IMR-90 (cell line): ENCODE results near the gene PDE4B. TPM values are rescaled to one million over a fixed set of nuclear protein-coding genes. Genes with fewer than 3 reads are reported as not detected.

Source experiments
- ATAC-seq: fragments of 200-7000 bp; cut with Tn5 transposase; 2 replicates; pipeline ENCODE4 v1.9.1; 2020; ENCODE audit warnings: low read depth, mild to moderate bottlenecking, moderate library complexity
- BruUV-seq: library from RNA; stranded (reverse); fragments of 400-500 nt; replicated peaks from 2 replicates; lab custom pipeline; 2021; lab: Mats Ljungman, UMichigan
- CTCF ChIA-PET: fragments of 300-600 bp; formaldehyde crosslinking; extraction: SDS; loops from one replicate; lab custom pipeline; 2021; ENCODE audit warnings: antibody characterized with exemption; lab: Yijun Ruan, JAX
- POLR2A ChIA-PET: fragments of 300-600 bp; sonication (Branson Sonifier 250); formaldehyde crosslinking; loops from one replicate; lab custom pipeline; 2022; ENCODE audit warnings: antibody characterized with exemption; ENCODE audit not compliant: unreplicated experiment; lab: Charles Lee
- DNase-seq: peaks from one replicate; pipeline ENCODE4 v3.0.0; 2013
- H2AFZ ChIP-seq: replicated peaks from 2 replicates; pipeline ENCODE3; 2013; ENCODE audit warnings: low read length, mild to moderate bottlenecking; ENCODE audit not compliant: poor library complexity
- H2AK5ac ChIP-seq: 2 replicates; pipeline ENCODE4 v1.6.1; 2013; ENCODE audit warnings: low read depth, low read length, inconsistent platforms
- H2AK9ac ChIP-seq: replicated peaks from 2 replicates; pipeline ENCODE3; 2013; ENCODE audit warnings: mild to moderate bottlenecking, low read depth, low read length, moderate library complexity; ENCODE audit not compliant: poor library complexity
- H2BK120ac ChIP-seq: 2 replicates; pipeline ENCODE4 v1.6.1; 2013; ENCODE audit warnings: low read depth, low read length, inconsistent platforms
- H2BK15ac ChIP-seq: 3 replicates; pipeline ENCODE4 v1.6.1; 2013; ENCODE audit warnings: low read depth, low read length, inconsistent platforms
- H2BK20ac ChIP-seq: 2 replicates; pipeline ENCODE4 v1.6.1; 2013; ENCODE audit warnings: low read depth, mild to moderate bottlenecking, inconsistent platforms, low read length, moderate library complexity
- H2BK5ac ChIP-seq: 2 replicates; pipeline ENCODE4 v1.6.1; 2013; ENCODE audit warnings: mild to moderate bottlenecking, low read depth, low read length, inconsistent platforms; ENCODE audit not compliant: poor library complexity, severe bottlenecking
- H3K14ac ChIP-seq: replicated peaks from 2 replicates; pipeline ENCODE4 v1.6.1; 2013; ENCODE audit warnings: low read depth, low read length, inconsistent platforms
- H3K18ac ChIP-seq: 2 replicates; pipeline ENCODE4 v1.6.1; 2013; ENCODE audit warnings: low read depth, low read length, control low read depth
- H3K23ac ChIP-seq: 2 replicates; pipeline ENCODE4 v1.6.1; 2013; ENCODE audit warnings: low read depth, low read length, inconsistent platforms
- H3K27ac ChIP-seq: 2 replicates; pipeline ENCODE4 v1.5.1; 2013; ENCODE audit warnings: mild to moderate bottlenecking, control low read depth, low read length; ENCODE audit not compliant: insufficient read depth
- H3K27me3 ChIP-seq: 2 replicates; pipeline ENCODE4 v1.6.1; 2013; ENCODE audit warnings: low read length; ENCODE audit not compliant: control insufficient read depth, insufficient read depth
- H3K36me3 ChIP-seq: 2 replicates; pipeline ENCODE4 v1.6.1; 2013; ENCODE audit warnings: low read length, mixed read lengths; ENCODE audit not compliant: control insufficient read depth, insufficient read depth
- H3K4ac ChIP-seq: 2 replicates; pipeline ENCODE4 v1.6.1; 2013; ENCODE audit warnings: low read depth, low read length, inconsistent platforms
- H3K4me1 ChIP-seq: 2 replicates; pipeline ENCODE4 v1.6.1; 2013; ENCODE audit warnings: low read length, mixed read lengths; ENCODE audit not compliant: control insufficient read depth, insufficient read depth
- H3K4me2 ChIP-seq: 2 replicates; pipeline ENCODE4 v1.6.1; 2013; ENCODE audit warnings: low read depth, mild to moderate bottlenecking, control low read depth, low read length, moderate library complexity
- H3K4me3 ChIP-seq: 2 replicates; pipeline ENCODE4 v1.5.1; 2013; ENCODE audit warnings: low read depth, mild to moderate bottlenecking, control low read depth, low read length, moderate library complexity; ENCODE audit not compliant: insufficient read depth
- H3K56ac ChIP-seq: 2 replicates; pipeline ENCODE4 v1.6.1; 2013; ENCODE audit warnings: low read length, inconsistent platforms; ENCODE audit not compliant: insufficient read depth; ENCODE audit errors: extremely low read depth
- H3K79me1 ChIP-seq, 2 experiments: 2 replicates each; pipeline ENCODE4 v1.6.1; 2013; ENCODE audit warnings: low read length in 2 of 2, inconsistent platforms in 1 of 2, low read depth in 1 of 2
- H3K9ac ChIP-seq: 2 replicates; pipeline ENCODE4 v1.6.1; 2013; ENCODE audit warnings: low read depth, low read length, control low read depth
- H3K9me1 ChIP-seq: 2 replicates; pipeline ENCODE4 v1.6.1; 2013; ENCODE audit warnings: low read length, inconsistent platforms; ENCODE audit not compliant: insufficient read depth
- H3K9me3 ChIP-seq: 2 replicates; pipeline ENCODE4 v1.6.1; 2013; ENCODE audit warnings: low read length; ENCODE audit not compliant: control insufficient read depth, insufficient read depth
- H4K20me1 ChIP-seq: 2 replicates; pipeline ENCODE4 v1.6.1; 2013; ENCODE audit warnings: low read length, inconsistent platforms; ENCODE audit not compliant: insufficient read depth
- H4K5ac ChIP-seq: 2 replicates; pipeline ENCODE4 v1.6.1; 2013; ENCODE audit warnings: mild to moderate bottlenecking, low read depth, low read length, control low read depth
- H4K8ac ChIP-seq, 2 experiments: 2 replicates each; pipeline ENCODE4 v1.6.1; 2013; ENCODE audit warnings: low read depth in 2 of 2, low read length in 2 of 2, control low read depth in 1 of 2, inconsistent platforms in 1 of 2
- H4K91ac ChIP-seq: 2 replicates; pipeline ENCODE4 v1.6.1; 2013; ENCODE audit warnings: low read depth, low read length, inconsistent platforms; ENCODE audit not compliant: insufficient read depth
- CEBPB ChIP-seq: IDR thresholded peaks from 2 replicates; pipeline ENCODE4 v1.6.1; 2012; ENCODE audit warnings: low read depth, low read length, improper control_type of control experiment
- CHD1 ChIP-seq: IDR thresholded peaks from 2 replicates; pipeline ENCODE4 v1.6.1; 2012; ENCODE audit warnings: low read depth, low read length, improper control_type of control experiment
- ELK1 ChIP-seq: fragments of 150-350 bp; IDR thresholded peaks from 2 replicates; pipeline ENCODE4 v1.6.1; 2016; ENCODE audit warnings: low read depth, mild to moderate bottlenecking, low read length, moderate library complexity, borderline replicate concordance
- MAZ ChIP-seq: IDR thresholded peaks from 2 replicates; pipeline ENCODE4 v1.6.1; 2012; ENCODE audit warnings: low read depth, mild to moderate bottlenecking, low read length, improper control_type of control experiment, moderate library complexity, borderline replicate concordance
- RFX5 ChIP-seq: IDR thresholded peaks from 2 replicates; pipeline ENCODE4 v1.8.0; 2012; ENCODE audit warnings: low read depth, mild to moderate bottlenecking, low read length, moderate library complexity
- SMC3 ChIP-seq: fragments of 150-350 bp; IDR thresholded peaks from 2 replicates; pipeline ENCODE4 v1.6.1; 2016; ENCODE audit warnings: low read depth, mild to moderate bottlenecking, antibody characterized with exemption, low read length, moderate library complexity
- USF2 ChIP-seq: fragments of 150-350 bp; IDR thresholded peaks from 2 replicates; pipeline ENCODE4 v1.6.1; 2017; ENCODE audit warnings: mild to moderate bottlenecking, antibody characterized with exemption, low read length, low read depth
- WGBS, 2 experiments: methylation state at CpG; one replicate each; pipeline versions ENCODE4 v1.1.5 to v1.1.7; 2013; ENCODE audit warnings: missing lambda C conversion rate in 2 of 2; ENCODE audit not compliant: insufficient read length in 1 of 2; ENCODE audit errors: extremely low coverage in 2 of 2; 5-methylcytosine and 5-hydroxymethylcytosine counted together
- dilution Hi-C: fragments of 300-500 bp; cut with HindIII; formaldehyde crosslinking; loops from one replicate; pipeline ENCODE4 v1.14.3; 2018; ENCODE audit warnings: low sequenced_read_pairs; ENCODE audit not compliant: unreplicated experiment
- in situ Hi-C: fragments of 300-500 bp; cut with MboI; formaldehyde crosslinking; loops from 3 replicates; pipeline ENCODE4 v1.14.3; 2019; ENCODE audit warnings: low sequenced_read_pairs, inconsistent platforms, mixed read lengths
- intact Hi-C: fragments of 100-400 bp; cut with micrococcal nuclease; formaldehyde crosslinking; loops from 2 replicates; pipeline ENCODE4 v1.10.0; 2022
- polyA plus RNA-seq, 3 experiments: library from polyadenylated mRNA; depleted of rRNA; stranded (reverse); fragments of >200 nt; gene quantifications; 2 replicates each; pipeline ENCODE4 v1.2.3, GENCODE V29; 2012; ENCODE audit warnings: low replicate concordance in 1 of 3
- total RNA-seq: library from RNA; depleted of rRNA; stranded (reverse); fragments of >200 nt; gene quantifications from 2 replicates; pipeline ENCODE4 v1.2.3, GENCODE V29; 2012

PDE4B gene
- total and polyA plus RNA-seq, 2 of the 4 experiments (the other 2 are of a cell fraction) = 5.8 to 21.3 TPM

DNA sequence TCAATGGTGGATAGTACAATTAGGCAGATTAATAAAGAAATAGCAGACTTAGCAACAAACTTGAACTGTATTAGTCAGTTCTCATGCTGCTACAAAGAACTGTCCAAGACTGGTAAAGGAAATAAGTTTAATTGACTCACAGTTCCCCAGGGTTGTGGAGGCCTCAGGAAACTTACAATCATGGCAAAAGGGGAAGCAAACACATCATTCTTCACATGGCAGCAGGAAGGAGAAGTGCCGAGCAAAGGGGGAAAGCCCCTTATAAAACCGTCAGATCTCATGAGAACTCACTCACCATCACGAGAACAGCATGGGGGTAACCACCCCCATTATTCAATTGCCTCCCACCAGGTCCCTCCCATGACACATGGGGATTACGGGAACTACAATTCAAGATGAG, 27.1 kb upstream of the PDE4B start:
- 100% methylated on average over 1 of the region's 4 CpGs; no CpG with 5 or more reads in 1 of the 2 experiments for WGBS, 2 experiments
- no peak overlapping the region for H3K56ac ChIP-seq
- H2BK5ac ChIP-seq = no peak overlapping the region
- intact Hi-C loops (no loop called here), dilution Hi-C loops (no loop called here), in situ Hi-C loops (no loop called here)
- no peak overlapping the region for H3K18ac ChIP-seq
- H2AK9ac ChIP-seq = no peak overlapping the region
- ChIA-PET POLR2A (no interaction called here), CTCF (no interaction called here)
- H3K27ac ChIP-seq = no peak overlapping the region
- no peak overlapping the region for H3K9ac ChIP-seq
- ATAC-seq = no peak
- no peaks in the 10 kb centered on the region for H3K36me3 ChIP-seq
- H4K8ac ChIP-seq = no peak overlapping the region
- no peak overlapping the region for H3K4me3 ChIP-seq
- no peak overlapping the region for H2BK20ac ChIP-seq
- no peaks in the 10 kb centered on the region for H3K27me3 ChIP-seq
- H3K4me2 ChIP-seq = no peak overlapping the region
- H2AFZ ChIP-seq = no peak overlapping the region
- H3K14ac ChIP-seq = no peak overlapping the region
- H3K9me3 ChIP-seq = no peaks in the 10 kb centered on the region
- H3K4me1 ChIP-seq = no peaks in the 10 kb centered on the region
- no peak for DNase-seq
- no peaks in the 10 kb centered on the region for H3K9me1 ChIP-seq
- H3K79me1 ChIP-seq = no peaks in the 10 kb centered on the region
- TF ChIP-seq CEBPB (no peak), CHD1 (no peak), RFX5 (no peak), MAZ (no peak), SMC3 (no peak), ELK1 (no peak), USF2 (no peak)
- H3K4ac ChIP-seq = no peak overlapping the region
- no peak overlapping the region for H4K91ac ChIP-seq
- H2AK5ac ChIP-seq = no peak overlapping the region
- H2BK15ac ChIP-seq = no peak overlapping the region
- no peak overlapping the region for H4K5ac ChIP-seq
- H2BK120ac ChIP-seq = no peak overlapping the region
- no peaks in the 10 kb centered on the region for H4K20me1 ChIP-seq
- BruUV-seq = no TSS peak
- H3K23ac ChIP-seq = no peak overlapping the region
